CD4-positive, alpha-beta T cell (primary cell): Measurements from ENCODE around the gene MYO9A. TPM values are rescaled to one million over a fixed set of nuclear protein-coding genes. Genes with fewer than 3 reads are reported as not detected.

Experiments
- ATAC-seq: fragments of 200-7000 bp; cut with Tn5 transposase; one replicate; pipeline ENCODE4 v1.10.0; 2022; ENCODE audit warnings: mild to moderate bottlenecking; ENCODE audit not compliant: poor library complexity
- CTCF ChIA-PET: fragments of 350-600 bp; sonication (Branson Sonifier 250); formaldehyde crosslinking; loops from one replicate; lab custom pipeline; 2021; ENCODE audit warnings: antibody characterized with exemption, inconsistent platforms; lab: Charles Lee
- POLR2A ChIA-PET: fragments of 350-600 bp; sonication (Branson Sonifier 250); formaldehyde crosslinking; loops from one replicate; lab custom pipeline; 2021; ENCODE audit warnings: antibody characterized with exemption, inconsistent platforms; lab: Charles Lee
- DNase-seq, 14 experiments: peaks; one replicate each; pipeline ENCODE4 v3.0.0-alpha.2; 2013 to 2020; ENCODE audit warnings: mixed read lengths in 2 of 14
- H3K27ac ChIP-seq, 2 donors: one replicate each; pipeline versions ENCODE4 v1.5.1 to v1.7.0; 2013; ENCODE audit warnings: low read length in 2 of 2, low read depth in 1 of 2, mild to moderate bottlenecking in 1 of 2
- H3K27me3 ChIP-seq, 2 experiments: 1 replicate in 1 of 2; 2 replicates in 1 of 2; pipeline versions ENCODE4 v1.6.1 to v1.7.0; 2013; ENCODE audit warnings: low read length in 2 of 2, control low read depth in 1 of 2, mild to moderate bottlenecking in 1 of 2, moderate library complexity in 1 of 2; ENCODE audit not compliant: insufficient read depth in 2 of 2, control insufficient read depth in 1 of 2
- H3K36me3 ChIP-seq: one replicate; pipeline ENCODE4 v1.6.1; 2013; ENCODE audit warnings: low read length, control low read depth; ENCODE audit not compliant: insufficient read depth
- H3K4me1 ChIP-seq: one replicate; pipeline ENCODE4 v1.6.1; 2013; ENCODE audit warnings: low read length, control low read depth; ENCODE audit not compliant: insufficient read depth
- H3K4me3 ChIP-seq: one replicate; pipeline ENCODE4 v1.5.1; 2013; ENCODE audit warnings: mild to moderate bottlenecking, low read length, moderate library complexity
- H3K9me3 ChIP-seq, 2 experiments: 1 replicate in 1 of 2; 2 replicates in 1 of 2; pipeline versions ENCODE4 v1.6.1 to v1.7.0; 2013; ENCODE audit warnings: low read length in 2 of 2, mild to moderate bottlenecking in 2 of 2, control low read depth in 1 of 2, moderate library complexity in 1 of 2; ENCODE audit not compliant: control insufficient read depth in 1 of 2, insufficient read depth in 1 of 2
- H3K27ac Mint-ChIP-seq: one replicate; pipeline ENCODE4 v1.8.0; 2020; ENCODE audit warnings: mixed read lengths
- H3K27me3 Mint-ChIP-seq: one replicate; pipeline ENCODE4 v1.8.0; 2021; ENCODE audit warnings: mixed read lengths
- H3K36me3 Mint-ChIP-seq: one replicate; pipeline ENCODE4 v1.8.0; 2021; ENCODE audit warnings: low read depth, mixed read lengths
- H3K4me1 Mint-ChIP-seq: one replicate; pipeline ENCODE4 v1.8.0; 2021; ENCODE audit warnings: low read depth, mixed read lengths
- H3K4me3 Mint-ChIP-seq: one replicate; pipeline ENCODE4 v1.8.0; 2020; ENCODE audit warnings: mild to moderate bottlenecking, mixed read lengths
- H3K9me3 Mint-ChIP-seq: one replicate; pipeline ENCODE4 v1.8.0; 2020; ENCODE audit warnings: mixed read lengths
- CTCF ChIP-seq: fragments of 200-600 bp; IDR thresholded peaks from one replicate; pipeline ENCODE4 v1.8.0; 2022; ENCODE audit warnings: antibody characterized with exemption, mild to moderate bottlenecking
- intact Hi-C, 2 experiments: fragments of 100-400 bp; cut with DNase I in 1 of 2; cut with micrococcal nuclease in 1 of 2; formaldehyde crosslinking; loops; one replicate each; pipeline versions ENCODE4 v1.15.1 to v1.9.0; 2023 to 2025; cut with DNase I, micrococcal nuclease
- total RNA-seq, 174 experiments: library from RNA in 2 of 174; stranded (reverse) in 2 of 174; gene quantifications; one replicate each; pipeline ENCODE4 v1.2.3 and lab custom pipeline; 2021 to 2026

Gene MYO9A
- total RNA-seq, 2 experiments from 2014 or later: 23.4 to 29.1 TPM

DNA sequence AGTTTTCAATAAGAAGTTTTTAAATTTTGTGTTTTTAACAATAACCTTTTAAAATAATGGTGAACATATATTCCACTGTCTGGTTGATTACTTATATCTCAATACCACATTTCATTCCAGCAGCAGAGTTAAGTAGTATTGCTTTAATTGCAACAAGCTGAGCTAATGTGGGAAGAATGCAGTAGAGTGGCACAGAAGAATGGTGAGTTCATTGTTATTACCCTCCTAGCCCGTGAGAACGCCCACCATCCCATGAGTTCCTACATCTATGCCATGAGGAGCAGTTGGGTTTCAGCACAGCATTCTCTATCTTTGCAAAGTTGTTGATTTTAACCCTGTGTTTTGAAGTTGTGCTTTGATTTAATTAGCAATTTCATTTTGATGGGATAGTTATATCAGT, 325.4 kb downstream of the MYO9A start:
- no peak overlapping the region for H3K27ac Mint-ChIP-seq
- ChIA-PET POLR2A (no interaction called here), CTCF (no interaction called here)
- H3K27me3 ChIP-seq: no peaks in the 10 kb centered on the region
- H3K9me3 Mint-ChIP-seq: no peaks in the 10 kb centered on the region
- no peak overlapping the region for H3K4me3 ChIP-seq
- H3K4me3 Mint-ChIP-seq: no peak overlapping the region
- ATAC-seq: no peak
- no peaks in the 10 kb centered on the region for H3K27me3 Mint-ChIP-seq
- H3K36me3 ChIP-seq: no peaks in the 10 kb centered on the region
- no peak overlapping the region for H3K27ac ChIP-seq
- H3K4me1 ChIP-seq: no peaks in the 10 kb centered on the region
- no peaks in the 10 kb centered on the region for H3K4me1 Mint-ChIP-seq
- intact Hi-C loops: no loop called here
- H3K9me3 ChIP-seq: no peaks in the 10 kb centered on the region
- TF ChIP-seq CTCF: no peak
- H3K36me3 Mint-ChIP-seq: no peaks in the 10 kb centered on the region
- no peak for DNase-seq

DNA sequence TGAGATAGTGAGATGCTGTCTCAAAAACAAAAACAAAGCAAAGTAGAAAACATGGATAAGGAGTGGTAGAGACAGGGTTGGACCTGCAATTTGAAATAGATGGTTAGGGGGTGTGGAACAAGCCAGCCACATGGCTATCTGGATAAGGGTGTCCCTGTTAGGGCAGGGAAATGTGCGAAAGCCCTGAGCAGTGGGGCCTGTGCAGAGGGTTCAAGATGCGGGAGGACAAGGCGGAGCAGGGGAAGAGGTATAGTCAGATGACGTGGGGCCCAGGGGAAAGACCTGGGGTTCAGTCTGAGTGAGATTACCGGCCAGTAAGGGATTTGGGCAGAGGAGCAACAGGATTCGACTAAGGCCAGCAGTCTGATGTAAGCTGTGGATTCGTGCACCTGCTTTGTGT, 326.0 kb downstream of the MYO9A start:
- no peaks in the 10 kb centered on the region for H3K27me3 ChIP-seq
- intact Hi-C loops: no loop called here
- CTCF ChIA-PET: no interaction called here
- H3K4me3 ChIP-seq: no peak overlapping the region
- Mint-ChIP-seq H3K4me1 (no peaks in the 10 kb centered on the region), H3K27ac (no peak overlapping the region), H3K9me3 (no peaks in the 10 kb centered on the region), H3K4me3 (no peak overlapping the region), H3K27me3 (peaks cover under 1% of the 10 kb centered on the region), H3K36me3 (no peaks in the 10 kb centered on the region)
- no peak for TF ChIP-seq CTCF
- no peak overlapping the region for H3K27ac ChIP-seq
- POLR2A ChIA-PET: no interaction called here
- ATAC-seq: no peak
- no peaks in the 10 kb centered on the region for H3K4me1 ChIP-seq
- DNase-seq: no peak
- H3K9me3 ChIP-seq: no peaks in the 10 kb centered on the region
- no peaks in the 10 kb centered on the region for H3K36me3 ChIP-seq

DNA sequence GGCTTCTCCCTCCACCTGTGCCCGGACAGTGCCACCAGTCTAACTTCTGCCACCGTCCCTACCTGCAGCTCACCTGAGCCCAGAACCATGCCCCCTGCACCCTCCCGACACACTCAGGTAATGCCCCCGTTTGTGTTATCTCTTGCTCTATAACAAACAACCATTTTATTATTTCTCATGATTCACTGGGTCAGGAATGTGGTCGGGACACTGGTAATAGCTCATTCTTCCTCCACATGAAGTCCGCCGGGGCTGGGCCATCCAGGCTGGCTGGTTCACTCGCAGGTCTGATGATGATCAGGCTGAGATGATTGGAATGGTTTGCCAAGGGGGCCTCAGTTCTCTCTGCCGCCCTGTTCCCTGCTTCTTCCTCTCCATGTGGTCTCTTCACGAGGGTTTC, 327.9 kb downstream of the MYO9A start:
- Mint-ChIP-seq H3K4me1 (no peaks in the 10 kb centered on the region), H3K27me3 (peaks cover 10% of the 10 kb centered on the region), H3K36me3 (no peaks in the 10 kb centered on the region), H3K27ac (no peak overlapping the region), H3K4me3 (no peak overlapping the region), H3K9me3 (no peaks in the 10 kb centered on the region)
- ATAC-seq (no peak), DNase-seq (no peak)
- no peak overlapping the region for H3K27ac ChIP-seq
- POLR2A ChIA-PET: no interaction called here
- no peaks in the 10 kb centered on the region for H3K4me1 ChIP-seq
- no peaks in the 10 kb centered on the region for H3K27me3 ChIP-seq
- H3K4me3 ChIP-seq: no peak overlapping the region
- intact Hi-C loops: no loop called here
- no peak for TF ChIP-seq CTCF
- no peaks in the 10 kb centered on the region for H3K9me3 ChIP-seq
- H3K36me3 ChIP-seq: no peaks in the 10 kb centered on the region
- CTCF ChIA-PET: no interaction called here
